Measurements from ENCODE around the gene ZNF304. TPM values are rescaled to one million over a fixed set of nuclear protein-coding genes. Genes with fewer than 3 reads are reported as not detected.

Gene ZNF304
- total and polyA plus RNA-seq, 9 of the 15 experiments (the other 6 are each of a cell fraction or from before 2014, with no cell fraction given): 0.82 to 5.5 (median 3.6) TPM

- TF ChIP-seq MBD1 (CRISPR knock-in tag; IDR thresholded peaks at IDR 0.05) (no peak), ZNF76 (CRISPR knock-in tag; IDR thresholded peaks at IDR 0.05; ENCODE audit: borderline replicate concordance) (no peak), SAFB (IDR thresholded peaks at IDR 0.05; ENCODE audit: borderline replicate concordance, low read depth, low read length) (no peak), C11orf30 (IDR thresholded peaks at IDR 0.05; ENCODE audit: low read depth) (peak; percentile 48; the same call in 1 of the 2 replicates), HDAC8 (tag; IDR thresholded peaks at IDR 0.05) (no peak), MYC (IDR thresholded peaks at IDR 0.05; ENCODE audit: low read depth, low read length) (peak; percentile 45), MYC (CRISPR knock-in tag; IDR thresholded peaks at IDR 0.05; ENCODE audit: borderline replicate concordance, low read depth) (no peak), GABPA (tag; conservative IDR thresholded peaks at IDR 0.05; ENCODE audit: low read depth) (peak; percentile 93), POLR2AphosphoS2 (IDR thresholded peaks at IDR 0.05; ENCODE audit: low read length) (no peak), MED1 (CRISPR knock-in tag; IDR thresholded peaks at IDR 0.05; ENCODE audit: borderline replicate concordance) (no peak), SRSF1 (IDR thresholded peaks at IDR 0.05; ENCODE audit: low read depth, low read length) (no peak), POLR2AphosphoS5 (IDR thresholded peaks at IDR 0.05; ENCODE audit: control insufficient read depth, insufficient read depth, low read depth, low read length) (no peak), ZNF24 (IDR thresholded peaks at IDR 0.05) (no peak), MTA1 (IDR thresholded peaks at IDR 0.05; ENCODE audit: borderline replicate concordance) (peak; percentile 71), RREB1 (CRISPR knock-in tag; IDR thresholded peaks at IDR 0.05) (no peak), AFF1 (IDR thresholded peaks at IDR 0.05; ENCODE audit: low read depth in 1 of 2, partially characterized antibody in 2 of 2) (peak in 1 of 2 experiments; percentile 57), KAT7 (CRISPR knock-in tag; IDR thresholded peaks at IDR 0.05; ENCODE audit: borderline replicate concordance) (no peak)
Observed at GRCh38 chr19:57362997-57363687, 12.1 kb downstream of the ZNF304 start, which contains the start of the genes TRAPPC2B and ZNF547 (continued).
